ENCODE measurements around the gene MCL1. TPM values are rescaled to one million over a fixed set of nuclear protein-coding genes. Genes with fewer than 3 reads are reported as not detected.

Gene MCL1
- total and polyA plus RNA-seq, 2 of the 13 experiments (the other 11 are each of a cell fraction or from before 2014, with no cell fraction given) = 69.5 to 125 TPM

DNA sequence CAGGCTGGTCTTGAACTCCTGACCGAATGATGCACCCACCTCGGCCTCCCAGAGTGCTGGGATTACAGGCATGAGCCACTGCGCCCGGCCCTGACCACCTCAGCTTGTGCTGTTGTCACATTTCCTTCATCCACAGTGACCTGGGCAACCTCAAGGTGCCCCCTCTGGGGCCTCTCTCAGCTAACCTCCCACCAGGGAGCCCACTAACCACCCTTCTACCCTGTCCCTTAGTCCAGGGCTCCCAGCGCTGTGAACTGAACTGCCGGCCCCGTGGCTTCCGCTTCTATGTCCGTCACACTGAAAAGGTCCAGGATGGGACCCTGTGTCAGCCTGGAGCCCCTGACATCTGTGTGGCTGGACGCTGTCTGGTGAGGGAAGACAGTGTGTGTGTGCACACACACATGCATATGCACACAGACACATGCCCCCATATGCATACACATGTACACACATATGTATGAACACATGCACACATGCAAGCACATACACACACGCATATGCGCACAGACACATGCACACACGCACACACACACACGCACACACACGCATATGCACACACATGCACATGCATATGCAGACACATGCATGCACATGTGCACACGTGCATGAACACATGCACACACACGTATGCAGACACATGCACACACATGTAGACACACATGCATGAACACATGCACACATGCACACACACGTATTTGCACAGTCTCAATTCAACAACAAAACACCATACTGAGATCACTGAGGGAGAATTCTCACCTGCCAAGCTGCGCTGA is 24.0 kb downstream of the MCL1 start:
- Histone ChIP-seq H3K36me3 (replicated peaks in 1 of 2; ENCODE audit: control insufficient read depth in 1 of 2, insufficient read depth in 2 of 2, low read length in 2 of 2) (peaks cover 0 to 5% of the 10 kb centered on the region in 2 experiments; a peak in 2 of 5 replicates), H3K9me3 (ENCODE audit: low read length) (no peaks in the 10 kb centered on the region), H4K20me1 (ENCODE audit: insufficient read depth, low read length) (no peaks in the 10 kb centered on the region), H3K4me1 (ENCODE audit: insufficient read depth, low read length) (peaks cover 60% of the 10 kb centered on the region), H3K79me2 (ENCODE audit: insufficient read depth, low read length) (no peaks in the 10 kb centered on the region), H2AFZ (ENCODE audit: low read length) (no peak overlapping the region), H3K4me2 (ENCODE audit: low read depth, low read length) (no peak overlapping the region), H3K27ac (ENCODE audit: extremely low read length, insufficient read depth, low read length) (no peak overlapping the region), H3K27me3 (ENCODE audit: control insufficient read depth in 1 of 2, insufficient read depth in 2 of 2, low read length in 2 of 2) (no peaks in the 10 kb centered on the region), H3K4me3 (replicated peaks in 1 of 3; ENCODE audit: insufficient read depth in 1 of 3, low read depth in 2 of 3, low read length in 3 of 3) (no peak overlapping the region), H3K9ac (ENCODE audit: insufficient read depth, low read depth, low read length) (no peak overlapping the region)
- no peak for DNase-seq (ENCODE audit: low spot score)
- intact Hi-C loops (cut with micrococcal nuclease; ENCODE audit: unreplicated experiment) = loop anchor here (10.0 kb wide), 1 partner anchor 301 kb away; the partner anchor contains the start of gene CA14
- in situ Hi-C loops (cut with HindIII; ENCODE audit: extremely low pct_ligation_motif_present, low pct_unique_long_range_greater_than_20kb) = no loop called here
- FAIRE-seq = no peak
- no peak for ATAC-seq
- WGBS (ENCODE audit: low lambda C conversion rate) = 88% methylated on average over 13 of the region's 19 CpGs
- POLR2A ChIA-PET = interaction anchor here (1.5 kb wide), 1 partner anchor 23 kb away, joined by 3 read pairs; no protein-coding TSS in a partner anchor
- CTCF ChIA-PET (ENCODE audit: low intra/inter-chr PET ratio, low total read pairs) = no interaction called here
- TF ChIP-seq EED (CRISPR knock-in tag; IDR thresholded peaks at IDR 0.05) (no peak), NFKBIZ (CRISPR knock-in tag; IDR thresholded peaks at IDR 0.05) (no peak), ATF7 (IDR thresholded peaks at IDR 0.05) (no peak), ATF7 (CRISPR knock-in tag; IDR thresholded peaks at IDR 0.05) (no peak), ZNF101 (CRISPR knock-in tag; IDR thresholded peaks at IDR 0.05; ENCODE audit: borderline replicate concordance, low read depth) (no peak), ZC3H4 (CRISPR knock-in tag; IDR thresholded peaks at IDR 0.05; ENCODE audit: borderline replicate concordance) (no peak), BRCA1 (CRISPR knock-in tag; IDR thresholded peaks at IDR 0.05) (no peak), TAF1 (CRISPR knock-in tag; IDR thresholded peaks at IDR 0.05) (no peak), RNF2 (conservative IDR thresholded peaks at IDR 0.05; ENCODE audit: low read depth) (no peak), ZNF589 (CRISPR knock-in tag; conservative IDR thresholded peaks at IDR 0.05) (no peak; the same call in 1 of the 2 replicates), ZNF556 (CRISPR knock-in tag; IDR thresholded peaks at IDR 0.05; ENCODE audit: borderline replicate concordance) (no peak), ZNF709 (CRISPR knock-in tag; IDR thresholded peaks at IDR 0.05) (no peak), ZNF138 (CRISPR knock-in tag; IDR thresholded peaks at IDR 0.05; ENCODE audit: low read depth) (no peak), ZNF224 (CRISPR knock-in tag; IDR thresholded peaks at IDR 0.05) (no peak)
- TF ChIP-seq, protein P1, sequence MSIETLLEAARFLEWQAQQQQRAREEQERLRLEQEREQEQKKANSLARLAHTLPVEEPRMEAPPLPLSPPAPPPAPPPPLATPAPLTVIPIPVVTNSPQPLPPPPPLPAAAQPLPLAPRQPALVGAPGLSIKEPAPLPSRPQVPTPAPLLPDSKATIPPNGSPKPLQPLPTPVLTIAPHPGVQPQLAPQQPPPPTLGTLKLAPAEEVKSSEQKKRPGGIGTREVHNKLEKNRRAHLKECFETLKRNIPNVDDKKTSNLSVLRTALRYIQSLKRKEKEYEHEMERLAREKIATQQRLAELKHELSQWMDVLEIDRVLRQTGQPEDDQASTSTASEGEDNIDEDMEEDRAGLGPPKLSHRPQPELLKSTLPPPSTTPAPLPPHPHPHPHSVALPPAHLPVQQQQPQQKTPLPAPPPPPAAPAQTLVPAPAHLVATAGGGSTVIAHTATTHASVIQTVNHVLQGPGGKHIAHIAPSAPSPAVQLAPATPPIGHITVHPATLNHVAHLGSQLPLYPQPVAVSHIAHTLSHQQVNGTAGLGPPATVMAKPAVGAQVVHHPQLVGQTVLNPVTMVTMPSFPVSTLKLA (IDR thresholded peaks at IDR 0.05) = peak; percentile 100
- TF ChIP-seq, protein P2, sequence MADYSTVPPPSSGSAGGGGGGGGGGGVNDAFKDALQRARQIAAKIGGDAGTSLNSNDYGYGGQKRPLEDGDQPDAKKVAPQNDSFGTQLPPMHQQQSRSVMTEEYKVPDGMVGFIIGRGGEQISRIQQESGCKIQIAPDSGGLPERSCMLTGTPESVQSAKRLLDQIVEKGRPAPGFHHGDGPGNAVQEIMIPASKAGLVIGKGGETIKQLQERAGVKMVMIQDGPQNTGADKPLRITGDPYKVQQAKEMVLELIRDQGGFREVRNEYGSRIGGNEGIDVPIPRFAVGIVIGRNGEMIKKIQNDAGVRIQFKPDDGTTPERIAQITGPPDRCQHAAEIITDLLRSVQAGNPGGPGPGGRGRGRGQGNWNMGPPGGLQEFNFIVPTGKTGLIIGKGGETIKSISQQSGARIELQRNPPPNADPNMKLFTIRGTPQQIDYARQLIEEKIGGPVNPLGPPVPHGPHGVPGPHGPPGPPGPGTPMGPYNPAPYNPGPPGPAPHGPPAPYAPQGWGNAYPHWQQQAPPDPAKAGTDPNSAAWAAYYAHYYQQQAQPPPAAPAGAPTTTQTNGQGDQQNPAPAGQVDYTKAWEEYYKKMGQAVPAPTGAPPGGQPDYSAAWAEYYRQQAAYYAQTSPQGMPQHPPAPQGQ (CRISPR knock-in tag; IDR thresholded peaks at IDR 0.05; ENCODE audit: borderline replicate concordance) = no peak
- TF ChIP-seq, protein P3, sequence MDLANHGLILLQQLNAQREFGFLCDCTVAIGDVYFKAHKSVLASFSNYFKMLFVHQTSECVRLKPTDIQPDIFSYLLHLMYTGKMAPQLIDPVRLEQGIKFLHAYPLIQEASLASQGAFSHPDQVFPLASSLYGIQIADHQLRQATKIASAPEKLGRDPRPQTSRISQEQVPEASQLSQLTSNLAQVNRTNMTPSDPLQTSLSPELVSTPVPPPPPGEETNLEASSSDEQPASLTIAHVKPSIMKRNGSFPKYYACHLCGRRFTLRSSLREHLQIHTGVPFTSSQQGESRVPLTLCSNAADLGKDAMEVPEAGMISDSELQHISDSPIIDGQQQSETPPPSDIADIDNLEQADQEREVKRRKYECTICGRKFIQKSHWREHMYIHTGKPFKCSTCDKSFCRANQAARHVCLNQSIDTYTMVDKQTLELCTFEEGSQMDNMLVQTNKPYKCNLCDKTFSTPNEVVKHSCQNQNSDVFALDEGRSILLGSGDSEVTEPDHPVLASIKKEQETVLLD (CRISPR knock-in tag; IDR thresholded peaks at IDR 0.05; ENCODE audit: low read depth) = 0 out of 2 replicates have a peak, but pooled peaks have one; percentile 25
- TF ChIP-seq, protein P4, sequence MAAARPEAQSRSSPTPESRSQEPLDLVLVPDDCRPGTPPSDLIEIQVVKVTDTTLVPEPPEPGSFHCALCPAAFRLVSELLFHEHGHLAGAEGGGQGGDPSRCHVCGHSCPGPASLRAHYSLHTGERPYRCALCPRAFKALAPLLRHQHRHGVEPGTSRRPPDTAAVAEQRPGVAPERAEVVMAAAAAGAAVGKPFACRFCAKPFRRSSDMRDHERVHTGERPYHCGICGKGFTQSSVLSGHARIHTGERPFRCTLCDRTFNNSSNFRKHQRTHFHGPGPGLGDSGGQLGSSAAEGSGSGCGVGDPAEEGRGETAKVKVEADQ (CRISPR knock-in tag; IDR thresholded peaks at IDR 0.05; ENCODE audit: borderline replicate concordance) = no peak
- BruUV-seq (replicated peaks) = no TSS peak
